ENCODE measurements around the gene MNX1. TPM values are rescaled to one million over a fixed set of nuclear protein-coding genes. Genes with fewer than 3 reads are reported as not detected.

MNX1 gene
- total and polyA plus RNA-seq, 4 donors, result 0.38 TPM; not detected in 3

GRCh38 chr7:157023589-157023905 lies 13.1 kb upstream of the MNX1 start:
- no peak for DNase-seq
- Histone ChIP-seq H3K4me3 (ENCODE audit: low read length in 2 of 2) (no peak overlapping the region), H3K27me3 (ENCODE audit: control insufficient read depth in 1 of 2, insufficient read depth in 2 of 2, low read length in 1 of 2) (peaks cover 0 to 2% of the 10 kb centered on the region in 2 donors), H3K4me1 (ENCODE audit: control insufficient read depth in 1 of 2, insufficient read depth in 2 of 2, low read length in 2 of 2) (no peaks in the 10 kb centered on the region), H3K9me3 (ENCODE audit: control insufficient read depth, low read length) (no peaks in the 10 kb centered on the region), H3K27ac (ENCODE audit: low read depth in 1 of 2, low read length in 2 of 2) (no peak overlapping the region), H3K36me3 (ENCODE audit: control insufficient read depth in 1 of 2, insufficient read depth in 2 of 2, low read length in 1 of 2) (no peaks in the 10 kb centered on the region)
- ATAC-seq (ENCODE audit: low FRiP score), result no peak
- 2 to 7% methylated on average over 4 of the region's 4 CpGs for WGBS, 2 donors
- intact Hi-C loops (cut with DNase I), result no loop called here

- 11% methylated on average over 19 of the region's 19 CpGs for WGBS, 2 donors
- Histone ChIP-seq H3K27ac (ENCODE audit: low read depth in 1 of 2, low read length in 2 of 2) (no peak overlapping the region), H3K9me3 (ENCODE audit: control insufficient read depth, low read length) (no peaks in the 10 kb centered on the region), H3K36me3 (ENCODE audit: control insufficient read depth in 1 of 2, insufficient read depth in 2 of 2, low read length in 1 of 2) (no peaks in the 10 kb centered on the region), H3K4me1 (ENCODE audit: control insufficient read depth in 1 of 2, insufficient read depth in 2 of 2, low read length in 2 of 2) (no peaks in the 10 kb centered on the region), H3K27me3 (ENCODE audit: control insufficient read depth in 1 of 2, insufficient read depth in 2 of 2, low read length in 1 of 2) (peaks cover 0 to 2% of the 10 kb centered on the region in 2 donors), H3K4me3 (ENCODE audit: low read length in 2 of 2) (no peak overlapping the region)
- DNase-seq (no peak), ATAC-seq (ENCODE audit: low FRiP score) (no peak)
- intact Hi-C loops (cut with DNase I), result no loop called here
Measured at GRCh38 chr7:157022681-157023588, 12.5 kb upstream of the MNX1 start.

DNA sequence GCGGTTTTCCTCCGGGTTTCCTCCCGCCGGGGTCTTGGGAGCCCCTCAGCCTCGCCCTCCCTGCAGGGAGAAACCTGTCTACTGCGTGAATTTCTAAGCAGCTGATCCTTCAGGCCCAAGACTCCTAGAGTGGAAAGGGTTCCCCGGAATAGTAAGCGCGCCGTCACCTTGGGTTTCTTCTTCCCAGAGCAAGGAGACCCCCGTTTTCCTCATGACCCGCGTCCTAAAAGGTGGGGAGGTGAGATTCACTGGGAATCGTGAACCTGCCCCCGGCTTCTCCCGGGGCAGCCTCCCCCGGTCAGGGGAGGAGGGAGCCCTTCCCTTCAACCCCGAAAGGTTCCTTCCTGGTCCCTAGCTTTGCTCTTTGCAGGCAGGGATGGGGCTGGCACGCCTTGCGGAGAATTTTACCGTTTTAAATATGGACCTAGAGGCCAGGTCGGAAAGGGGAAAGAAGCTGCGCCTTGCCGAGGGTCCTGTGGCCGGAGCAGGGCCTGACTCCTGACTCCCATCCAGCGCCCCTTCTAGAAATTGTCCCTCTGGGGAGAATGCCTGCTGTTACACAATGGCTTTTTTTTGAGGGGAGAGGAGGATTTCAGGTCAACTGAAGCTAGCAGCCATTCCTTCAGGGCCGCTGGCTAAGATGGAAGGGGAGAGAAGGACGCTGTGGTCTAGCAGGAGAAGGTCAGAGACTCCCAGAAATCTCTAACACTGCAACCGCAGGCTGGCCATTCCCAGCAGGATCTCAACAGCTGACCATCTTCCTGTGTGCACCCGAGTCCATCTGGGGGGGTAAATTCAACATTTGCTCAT lies 11.6 kb upstream of the MNX1 start:
- WGBS, 2 donors, result 4 to 5% methylated on average over 30 of the region's 30 CpGs
- H3K4me3 ChIP-seq (ENCODE audit: low read length in 2 of 2), result no peak overlapping the region
- ATAC-seq (ENCODE audit: low FRiP score), result no peak

GRCh38 chr7:157021071-157021870 lies 10.8 kb upstream of the MNX1 start:
- Histone ChIP-seq H3K36me3 (ENCODE audit: control insufficient read depth in 1 of 2, insufficient read depth in 2 of 2, low read length in 1 of 2) (no peaks in the 10 kb centered on the region), H3K4me3 (ENCODE audit: low read length in 2 of 2) (no peak overlapping the region), H3K27me3 (ENCODE audit: control insufficient read depth in 1 of 2, insufficient read depth in 2 of 2, low read length in 1 of 2) (peaks cover 0 to 2% of the 10 kb centered on the region in 2 donors), H3K9me3 (ENCODE audit: control insufficient read depth, low read length) (no peaks in the 10 kb centered on the region), H3K4me1 (ENCODE audit: control insufficient read depth in 1 of 2, insufficient read depth in 2 of 2, low read length in 2 of 2) (no peaks in the 10 kb centered on the region), H3K27ac (ENCODE audit: low read depth in 1 of 2, low read length in 2 of 2) (no peak overlapping the region)
- intact Hi-C loops (cut with DNase I), result no loop called here
- DNase-seq (no peak), ATAC-seq (ENCODE audit: low FRiP score) (no peak)
- 1 to 2% methylated on average over 70 to 84 of the region's 84 CpGs for WGBS, 2 donors

More for the DNA sequence above, 11.6 kb upstream of the MNX1 start:
- Histone ChIP-seq H3K27me3 (ENCODE audit: control insufficient read depth in 1 of 2, insufficient read depth in 2 of 2, low read length in 1 of 2) (peaks cover 0 to 2% of the 10 kb centered on the region in 2 donors), H3K27ac (ENCODE audit: low read depth in 1 of 2, low read length in 2 of 2) (no peak overlapping the region), H3K36me3 (ENCODE audit: control insufficient read depth in 1 of 2, insufficient read depth in 2 of 2, low read length in 1 of 2) (no peaks in the 10 kb centered on the region), H3K4me1 (ENCODE audit: control insufficient read depth in 1 of 2, insufficient read depth in 2 of 2, low read length in 2 of 2) (no peaks in the 10 kb centered on the region), H3K9me3 (ENCODE audit: control insufficient read depth, low read length) (no peaks in the 10 kb centered on the region)
- no peak for DNase-seq
- intact Hi-C loops (cut with DNase I), result no loop called here

GRCh38 chr7:157020514-157021070 lies 10.1 kb upstream of the MNX1 start:
- no peak overlapping the region for H3K4me3 ChIP-seq (ENCODE audit: low read length in 2 of 2)
- H3K36me3 ChIP-seq (ENCODE audit: control insufficient read depth in 1 of 2, insufficient read depth in 2 of 2, low read length in 1 of 2), result no peaks in the 10 kb centered on the region
- no peak overlapping the region for H3K27ac ChIP-seq (ENCODE audit: low read depth in 1 of 2, low read length in 2 of 2)
- peaks cover 0 to 2% of the 10 kb centered on the region in 2 donors for H3K27me3 ChIP-seq (ENCODE audit: control insufficient read depth in 1 of 2, insufficient read depth in 2 of 2, low read length in 1 of 2)
- H3K4me1 ChIP-seq (ENCODE audit: control insufficient read depth in 1 of 2, insufficient read depth in 2 of 2, low read length in 2 of 2), result no peaks in the 10 kb centered on the region
- 5 to 6% methylated on average over 38 of the region's 38 CpGs for WGBS, 2 donors
- no peak for DNase-seq
- peak; percentile 51 for ATAC-seq (ENCODE audit: low FRiP score)
- intact Hi-C loops (cut with DNase I), result no loop called here
- H3K9me3 ChIP-seq (ENCODE audit: control insufficient read depth, low read length), result no peaks in the 10 kb centered on the region

- intact Hi-C loops (cut with DNase I), result no loop called here
- no peaks in the 10 kb centered on the region for H3K9me3 ChIP-seq (ENCODE audit: control insufficient read depth, low read length)
- WGBS, 2 donors, result 9 to 11% methylated on average over 25 of the region's 25 CpGs
- no peaks in the 10 kb centered on the region for H3K4me1 ChIP-seq (ENCODE audit: control insufficient read depth in 1 of 2, insufficient read depth in 2 of 2, low read length in 2 of 2)
- no peaks in the 10 kb centered on the region for H3K36me3 ChIP-seq (ENCODE audit: control insufficient read depth in 1 of 2, insufficient read depth in 2 of 2, low read length in 1 of 2)
- H3K27me3 ChIP-seq (ENCODE audit: control insufficient read depth in 1 of 2, insufficient read depth in 2 of 2, low read length in 1 of 2), result peaks cover 0 to 2% of the 10 kb centered on the region in 2 donors
- H3K27ac ChIP-seq (ENCODE audit: low read depth in 1 of 2, low read length in 2 of 2), result no peak overlapping the region
- no peak overlapping the region for H3K4me3 ChIP-seq (ENCODE audit: low read length in 2 of 2)
- DNase-seq (no peak), ATAC-seq (ENCODE audit: low FRiP score) (no peak)
Measured at GRCh38 chr7:157019718-157020451, 9.4 kb upstream of the MNX1 start.

DNA sequence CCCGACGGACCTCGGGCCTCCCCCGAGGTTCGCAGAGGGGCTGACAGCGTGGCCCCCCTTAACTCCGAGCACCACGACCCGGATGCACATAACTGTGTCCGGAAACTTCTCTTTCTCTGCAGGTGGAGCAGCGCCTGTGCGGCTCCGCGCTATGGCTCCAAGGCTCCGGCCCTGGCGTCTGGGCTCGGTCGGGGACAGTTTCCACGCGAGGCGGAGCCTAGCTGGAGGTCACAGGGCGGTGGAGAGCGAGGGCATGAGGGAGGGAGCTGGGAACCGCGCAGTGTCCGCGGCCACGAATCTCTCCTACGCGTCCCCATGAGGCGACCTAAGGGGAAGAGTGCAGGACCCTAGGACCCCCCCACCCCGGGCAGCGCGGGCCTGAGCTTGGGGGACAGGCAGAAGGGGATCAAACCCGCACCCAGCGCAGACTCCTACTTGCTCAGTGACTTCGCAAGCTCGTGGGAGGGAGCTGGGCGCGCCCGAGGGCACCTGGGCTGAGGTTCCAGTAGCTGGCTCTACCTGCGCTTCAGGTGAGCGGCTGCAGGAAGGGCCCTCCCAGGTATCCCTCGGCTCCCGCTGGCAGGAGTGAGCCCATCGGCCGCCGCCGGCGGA lies 8.6 kb upstream of the MNX1 start:
- Histone ChIP-seq H3K4me1 (ENCODE audit: control insufficient read depth in 1 of 2, insufficient read depth in 2 of 2, low read length in 2 of 2) (no peaks in the 10 kb centered on the region), H3K27ac (ENCODE audit: low read depth in 1 of 2, low read length in 2 of 2) (no peak overlapping the region), H3K36me3 (ENCODE audit: control insufficient read depth in 1 of 2, insufficient read depth in 2 of 2, low read length in 1 of 2) (no peaks in the 10 kb centered on the region), H3K4me3 (ENCODE audit: low read length in 2 of 2) (no peak overlapping the region), H3K9me3 (ENCODE audit: control insufficient read depth, low read length) (no peaks in the 10 kb centered on the region), H3K27me3 (ENCODE audit: control insufficient read depth in 1 of 2, insufficient read depth in 2 of 2, low read length in 1 of 2) (peaks cover 0 to 2% of the 10 kb centered on the region in 2 donors)
- WGBS, 2 donors, result 2 to 3% methylated on average over 45 to 50 of the region's 50 CpGs
- intact Hi-C loops (cut with DNase I), result no loop called here
- no peak for ATAC-seq (ENCODE audit: low FRiP score)
- no peak for DNase-seq
